CD4-positive, alpha-beta memory T cell (primary cell): Measurements from ENCODE around the gene CWC27. TPM values are rescaled to one million over a fixed set of nuclear protein-coding genes. Genes with fewer than 3 reads are reported as not detected.

ENCODE experiments used
- CTCF ChIA-PET: fragments of 350-600 bp; sonication (Branson Sonifier 250); formaldehyde crosslinking; loops from one replicate; lab custom pipeline; 2021; ENCODE audit warnings: inconsistent platforms; ENCODE audit not compliant: partially characterized antibody; lab: Charles Lee
- POLR2A ChIA-PET: fragments of 350-600 bp; sonication (Branson Sonifier 250); formaldehyde crosslinking; loops from one replicate; lab custom pipeline; 2021; ENCODE audit not compliant: partially characterized antibody; lab: Charles Lee
- DNase-seq, 5 donors: peaks; one replicate each; pipeline versions ENCODE4 v3.0.0 to v3.0.0-alpha.2; 2020 to 2022; ENCODE audit warnings: mixed read lengths in 1 of 5
- H3K27ac ChIP-seq: one replicate; pipeline ENCODE4 v1.7.0; 2013; ENCODE audit warnings: low read depth, low read length
- H3K27me3 ChIP-seq: 2 replicates; pipeline ENCODE4 v1.7.0; 2013; ENCODE audit warnings: mild to moderate bottlenecking, low read length, moderate library complexity; ENCODE audit not compliant: insufficient read depth
- H3K36me3 ChIP-seq: 2 replicates; pipeline ENCODE4 v1.7.0; 2013; ENCODE audit warnings: mild to moderate bottlenecking, low read length, moderate library complexity; ENCODE audit not compliant: insufficient read depth
- H3K4me1 ChIP-seq: 2 replicates; pipeline ENCODE4 v1.7.0; 2013; ENCODE audit warnings: mild to moderate bottlenecking, low read length, moderate library complexity; ENCODE audit not compliant: insufficient read depth
- H3K4me3 ChIP-seq, 2 donors: one replicate each; pipeline ENCODE4 v1.7.0; 2013; ENCODE audit warnings: low read length in 2 of 2, mild to moderate bottlenecking in 1 of 2
- H3K9me3 ChIP-seq, 2 donors: one replicate each; pipeline ENCODE4 v1.7.0; 2013; ENCODE audit warnings: low read length in 2 of 2, control low read depth in 1 of 2; ENCODE audit not compliant: control insufficient read depth in 1 of 2
- H3K27ac Mint-ChIP-seq, 7 donors: one replicate each; pipeline ENCODE4 v1.8.0; 2020 to 2021; ENCODE audit warnings: mixed read lengths in 7 of 7, mild to moderate bottlenecking in 6 of 7, inconsistent platforms in 3 of 7, moderate library complexity in 3 of 7
- H3K27me3 Mint-ChIP-seq, 2 donors: one replicate each; pipeline ENCODE4 v1.8.0; 2020 to 2021; ENCODE audit warnings: mixed read lengths in 2 of 2
- H3K36me3 Mint-ChIP-seq, 2 donors: one replicate each; pipeline ENCODE4 v1.8.0; 2020 to 2021; ENCODE audit warnings: mixed read lengths in 2 of 2, inconsistent platforms in 1 of 2, mild to moderate bottlenecking in 1 of 2
- H3K4me1 Mint-ChIP-seq, 4 donors: one replicate each; pipeline ENCODE4 v1.8.0; 2020 to 2021; ENCODE audit warnings: mixed read lengths in 4 of 4, mild to moderate bottlenecking in 1 of 4
- H3K4me3 Mint-ChIP-seq, 8 donors: one replicate each; pipeline ENCODE4 v1.8.0; 2020 to 2021; ENCODE audit warnings: mixed read lengths in 8 of 8, mild to moderate bottlenecking in 7 of 8, moderate library complexity in 6 of 8, inconsistent platforms in 3 of 8
- H3K9me3 Mint-ChIP-seq, 8 donors: one replicate each; pipeline ENCODE4 v1.8.0; 2020 to 2021; ENCODE audit warnings: mixed read lengths in 8 of 8, mild to moderate bottlenecking in 5 of 8, inconsistent platforms in 3 of 8, moderate library complexity in 1 of 8
- intact Hi-C: fragments of 100-400 bp; cut with micrococcal nuclease; formaldehyde crosslinking; loops from one replicate; pipeline ENCODE4 v1.15.1; 2023
- polyA plus RNA-seq, 2 donors: library from polyadenylated mRNA; unstranded; fragments of 300-500 nt; fragmentation: Illumina TruSeq; gene quantifications; one replicate each; pipeline ENCODE4 v1.2.3, GENCODE V29; 2021
- total RNA-seq, 2 experiments: library from RNA; stranded (reverse); gene quantifications; one replicate each; pipeline ENCODE4 v1.2.3, GENCODE V29; 2021

The CWC27 gene
- total and polyA plus RNA-seq, 4 experiments from 2014 or later = 16.8 to 37.7 (median 22.9) TPM

DNA sequence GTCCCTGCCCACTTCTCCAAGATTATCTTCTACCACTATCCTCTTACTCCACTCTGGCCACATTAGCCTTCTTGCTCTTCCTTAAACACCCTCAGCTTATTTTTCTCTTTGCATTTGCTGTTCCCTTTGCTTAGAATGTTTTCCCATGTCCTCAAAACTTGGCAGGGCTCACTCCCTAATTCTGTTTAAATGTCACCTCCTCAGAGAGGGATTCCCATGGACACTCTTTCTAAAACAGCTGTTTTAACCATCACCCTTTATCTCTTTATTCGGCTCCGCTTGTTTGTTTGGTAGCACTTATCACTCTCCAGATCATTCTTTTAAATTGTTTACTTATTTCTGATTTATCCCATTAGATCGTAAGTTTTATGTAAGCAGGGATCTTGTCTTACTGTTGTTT lies 278.5 kb downstream of the CWC27 start:
- Histone ChIP-seq H3K4me1 (no peaks in the 10 kb centered on the region), H3K27me3 (no peaks in the 10 kb centered on the region), H3K27ac (no peak overlapping the region), H3K4me3 (no peak overlapping the region), H3K36me3 (no peaks in the 10 kb centered on the region), H3K9me3 (no peaks in the 10 kb centered on the region)
- ChIA-PET POLR2A (no interaction called here), CTCF (interaction anchor here (3.3 kb wide), 1 partner anchor 9 kb away, joined by 8 read pairs; no protein-coding TSS in a partner anchor)
- Mint-ChIP-seq H3K9me3 (no peaks in the 10 kb centered on the region), H3K27me3 (no peaks in the 10 kb centered on the region), H3K27ac (no peak overlapping the region), H3K4me1 (no peaks in the 10 kb centered on the region), H3K4me3 (no peak overlapping the region), H3K36me3 (no peaks in the 10 kb centered on the region)
- intact Hi-C loops = no loop called here
- no peak for DNase-seq

DNA sequence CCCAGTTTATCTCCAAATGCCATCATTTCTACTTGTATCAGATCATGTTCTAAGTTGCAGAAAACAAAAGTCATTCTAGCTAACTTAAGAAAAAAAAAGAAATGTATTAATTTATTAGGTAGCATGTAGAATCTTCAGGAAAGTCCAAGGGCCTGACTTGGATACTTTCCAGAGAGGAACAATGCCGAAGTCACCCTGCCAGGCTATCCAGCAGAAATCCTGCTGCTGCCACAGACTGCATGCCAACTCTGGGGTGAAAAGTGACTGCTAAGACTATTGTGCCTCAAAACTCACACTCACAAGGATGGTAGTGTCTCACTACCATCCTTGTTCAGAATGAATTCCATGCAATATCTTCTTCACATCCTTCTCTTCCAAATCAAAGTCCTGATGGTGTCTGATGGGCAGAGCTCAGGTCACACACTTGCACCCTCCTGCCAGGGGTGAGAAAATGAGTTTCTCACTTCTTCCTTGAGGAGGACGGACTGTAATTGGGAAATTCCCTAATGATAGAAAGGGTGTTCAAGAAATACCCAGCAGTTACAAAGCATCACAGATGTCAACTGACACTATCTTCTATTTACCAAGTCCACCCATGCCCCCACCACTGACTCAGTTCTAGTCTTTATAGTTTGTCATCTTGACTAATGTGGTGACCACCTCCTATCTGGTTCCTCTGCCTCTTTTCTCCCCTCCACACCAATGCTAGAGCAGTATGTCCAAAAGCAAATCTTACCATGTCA lies 279.4 kb downstream of the CWC27 start:
- Histone ChIP-seq H3K27ac (no peak overlapping the region), H3K4me3 (no peak overlapping the region), H3K9me3 (no peaks in the 10 kb centered on the region), H3K4me1 (no peaks in the 10 kb centered on the region), H3K27me3 (no peaks in the 10 kb centered on the region), H3K36me3 (no peaks in the 10 kb centered on the region)
- Mint-ChIP-seq H3K27ac (no peak overlapping the region), H3K4me3 (no peak overlapping the region), H3K27me3 (no peaks in the 10 kb centered on the region), H3K4me1 (no peaks in the 10 kb centered on the region), H3K9me3 (no peaks in the 10 kb centered on the region), H3K36me3 (no peaks in the 10 kb centered on the region)
- no peak for DNase-seq
- CTCF ChIA-PET = interaction anchor here (3.3 kb wide), 1 partner anchor 10 kb away, joined by 8 read pairs; no protein-coding TSS in a partner anchor
- POLR2A ChIA-PET = no interaction called here
- intact Hi-C loops = no loop called here

DNA sequence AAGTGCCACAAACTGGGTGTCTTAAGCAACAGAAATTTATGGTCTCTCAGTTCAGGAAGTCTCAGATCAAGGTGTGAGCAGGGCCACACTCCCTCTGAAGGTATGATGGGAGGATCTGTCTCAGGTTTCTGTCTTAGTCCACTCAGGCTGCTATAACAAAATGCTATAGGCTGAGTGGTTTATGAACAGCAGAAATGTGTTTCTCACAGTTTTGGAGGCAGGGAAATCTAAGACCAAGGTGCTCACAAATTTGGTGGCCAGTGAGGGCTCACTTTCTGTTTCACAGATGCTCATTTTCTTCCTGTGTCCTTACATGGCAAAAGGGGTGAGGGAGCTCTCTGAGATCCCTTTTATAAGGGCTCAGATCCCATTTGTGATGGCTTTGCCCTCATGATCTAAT lies 281.4 kb downstream of the CWC27 start:
- H3K4me1 Mint-ChIP-seq = no peaks in the 10 kb centered on the region
- H3K9me3 Mint-ChIP-seq = no peaks in the 10 kb centered on the region
- Histone ChIP-seq H3K4me3 (no peak overlapping the region), H3K27me3 (no peaks in the 10 kb centered on the region), H3K36me3 (no peaks in the 10 kb centered on the region), H3K27ac (no peak overlapping the region), H3K9me3 (no peaks in the 10 kb centered on the region), H3K4me1 (no peaks in the 10 kb centered on the region)
- no peak overlapping the region for H3K4me3 Mint-ChIP-seq
- POLR2A ChIA-PET = no interaction called here
- peaks cover 2 to 3% of the 10 kb centered on the region in 2 donors for H3K27me3 Mint-ChIP-seq
- intact Hi-C loops = no loop called here
- no peak overlapping the region for H3K27ac Mint-ChIP-seq
- CTCF ChIA-PET = interaction anchor here (3.3 kb wide), 1 partner anchor 12 kb away, joined by 8 read pairs; no protein-coding TSS in a partner anchor
- no peak for DNase-seq
- H3K36me3 Mint-ChIP-seq = no peaks in the 10 kb centered on the region

DNA sequence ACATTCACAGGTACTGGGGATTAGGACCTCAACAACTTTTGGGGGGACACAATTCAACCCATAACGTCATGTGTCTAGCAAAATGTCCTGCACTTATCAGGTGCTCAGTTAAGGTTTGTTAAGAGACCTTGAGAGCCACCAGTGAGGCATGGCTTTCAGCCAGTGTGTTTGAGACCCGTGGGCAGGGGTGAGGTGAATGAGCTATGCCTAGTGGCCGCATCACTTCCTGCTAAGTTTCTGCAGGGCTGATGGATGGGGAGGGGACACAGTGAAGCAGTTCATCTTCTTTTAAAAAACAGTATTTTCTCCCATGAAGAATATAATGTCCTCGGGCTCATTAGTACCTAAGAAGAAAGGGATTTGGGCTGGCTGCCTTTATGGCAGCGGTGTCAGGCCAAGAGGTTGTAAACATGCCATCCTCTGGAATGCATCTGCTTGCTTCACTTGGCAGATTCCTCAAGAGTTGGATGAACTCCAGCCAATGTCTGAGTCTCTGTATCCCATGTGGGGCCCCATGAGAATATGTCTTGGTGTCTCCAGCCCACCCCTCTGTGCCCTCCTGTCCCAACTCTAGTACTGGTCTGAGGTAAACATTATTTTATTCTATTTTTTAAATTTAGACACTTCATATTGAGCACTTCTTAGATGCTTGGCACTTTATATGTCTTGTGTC lies 282.2 kb downstream of the CWC27 start:
- Histone ChIP-seq H3K36me3 (no peaks in the 10 kb centered on the region), H3K4me1 (no peaks in the 10 kb centered on the region), H3K9me3 (no peaks in the 10 kb centered on the region), H3K27ac (no peak overlapping the region), H3K4me3 (no peak overlapping the region), H3K27me3 (no peaks in the 10 kb centered on the region)
- Mint-ChIP-seq H3K4me3 (no peak overlapping the region), H3K27me3 (peaks cover 2 to 5% of the 10 kb centered on the region in 2 donors), H3K9me3 (no peaks in the 10 kb centered on the region), H3K27ac (no peak overlapping the region), H3K36me3 (no peaks in the 10 kb centered on the region), H3K4me1 (no peaks in the 10 kb centered on the region)
- DNase-seq = no peak
- ChIA-PET CTCF (no interaction called here), POLR2A (no interaction called here)
- intact Hi-C loops = no loop called here

DNA sequence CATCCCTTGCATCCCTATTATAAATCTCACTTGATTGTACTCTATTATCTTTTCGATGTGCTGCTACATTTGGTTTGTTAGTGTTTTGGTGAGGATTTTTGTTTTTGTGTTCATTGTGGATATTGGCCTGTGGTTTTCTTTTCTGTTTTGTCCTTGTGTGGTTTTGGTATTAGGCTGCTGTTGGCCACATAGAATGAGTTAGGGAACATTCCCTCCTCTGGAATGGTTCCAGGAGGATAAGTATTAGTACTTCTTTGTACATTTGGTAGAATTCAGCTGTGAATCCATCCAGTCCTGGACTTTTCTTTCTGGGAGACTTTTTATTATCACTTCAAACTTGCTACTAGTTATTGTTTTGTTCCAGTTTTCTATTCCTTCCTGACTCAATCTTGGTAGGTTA lies 287.2 kb downstream of the CWC27 start:
- H3K36me3 Mint-ChIP-seq = no peaks in the 10 kb centered on the region
- H3K36me3 ChIP-seq = no peaks in the 10 kb centered on the region
- POLR2A ChIA-PET = no interaction called here
- no peaks in the 10 kb centered on the region for H3K9me3 ChIP-seq
- intact Hi-C loops = no loop called here
- H3K9me3 Mint-ChIP-seq = peaks cover 0 to 2% (median 0%) of the 10 kb centered on the region in 8 donors
- CTCF ChIA-PET = interaction anchor here (1.5 kb wide), 1 partner anchor 18 kb away, joined by 5 read pairs; no protein-coding TSS in a partner anchor
- DNase-seq = no peak
- no peaks in the 10 kb centered on the region for H3K4me1 ChIP-seq
- H3K27me3 Mint-ChIP-seq = peaks cover 6 to 11% of the 10 kb centered on the region in 2 donors
- H3K4me3 Mint-ChIP-seq = no peak overlapping the region
- no peak overlapping the region for H3K27ac Mint-ChIP-seq
- H3K4me3 ChIP-seq = no peak overlapping the region
- H3K27ac ChIP-seq = no peak overlapping the region
- H3K27me3 ChIP-seq = no peaks in the 10 kb centered on the region
- H3K4me1 Mint-ChIP-seq = no peaks in the 10 kb centered on the region

DNA sequence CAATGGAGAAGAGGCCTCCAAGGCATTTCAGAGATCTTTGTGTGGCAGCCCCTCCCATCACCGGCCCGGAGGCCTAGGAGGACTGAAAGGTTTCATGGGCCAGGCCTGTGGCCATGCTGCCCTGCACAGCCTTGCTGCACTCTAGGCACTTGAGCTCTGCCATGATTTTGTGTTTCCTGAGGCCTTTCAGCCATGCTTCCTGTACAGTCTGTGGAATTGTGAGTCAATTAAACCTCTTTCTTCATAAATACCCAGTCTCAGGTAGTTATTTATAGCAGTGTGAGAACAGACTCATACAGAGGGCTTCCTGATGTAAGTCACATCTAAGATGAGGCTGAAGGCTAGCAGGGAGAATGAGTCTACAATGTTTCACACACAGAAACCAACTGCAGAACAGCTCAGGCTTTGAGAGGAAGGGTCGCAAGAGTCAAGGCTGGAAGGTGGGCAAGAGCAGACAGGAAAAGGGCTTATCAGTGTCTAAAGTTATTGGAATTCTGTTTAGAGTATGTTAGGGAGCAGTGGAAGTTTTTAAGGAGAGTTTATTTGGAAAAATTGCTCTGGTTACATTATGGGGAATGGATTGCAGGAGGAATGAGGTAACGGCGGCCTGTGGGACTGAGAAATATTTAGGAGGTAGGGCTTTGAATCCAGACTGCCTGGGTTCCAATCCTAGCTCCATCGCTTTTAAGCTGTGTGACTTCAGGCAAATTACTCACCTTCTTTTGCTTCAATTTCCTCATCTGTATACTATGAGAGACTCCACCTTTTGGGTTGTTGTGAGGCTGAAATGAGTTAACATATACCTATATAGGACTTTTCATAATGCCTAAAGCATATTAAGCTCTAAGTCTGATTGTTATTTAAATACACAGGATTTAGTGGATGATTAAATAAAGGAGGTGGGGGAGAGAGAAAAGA lies 291.2 kb downstream of the CWC27 start:
- peaks cover 9 to 13% of the 10 kb centered on the region in 2 donors for H3K27me3 Mint-ChIP-seq
- Histone ChIP-seq H3K36me3 (no peaks in the 10 kb centered on the region), H3K4me3 (no peak overlapping the region), H3K27me3 (no peaks in the 10 kb centered on the region), H3K4me1 (no peaks in the 10 kb centered on the region), H3K27ac (no peak overlapping the region), H3K9me3 (no peaks in the 10 kb centered on the region)
- no peaks in the 10 kb centered on the region for H3K36me3 Mint-ChIP-seq
- no peaks in the 10 kb centered on the region for H3K4me1 Mint-ChIP-seq
- DNase-seq = no peak
- ChIA-PET CTCF (interaction anchor here (1.2 kb wide), 1 partner anchor 15 kb away, joined by 3 read pairs; no protein-coding TSS in a partner anchor), POLR2A (no interaction called here)
- intact Hi-C loops = no loop called here
- H3K4me3 Mint-ChIP-seq = no peak overlapping the region
- peaks cover 0 to 2% (median 0%) of the 10 kb centered on the region in 8 donors for H3K9me3 Mint-ChIP-seq
- H3K27ac Mint-ChIP-seq = peak overlapping the region in 1 of 7 donors; percentile 25
